IgD-negative memory B cell (primary cell): Measurements from ENCODE around the gene BMP10. TPM values are rescaled to one million over a fixed set of nuclear protein-coding genes. Genes with fewer than 3 reads are reported as not detected.
A peak's percentile ranks its signal among the peaks of the same experiment; 100 is the strongest.
"Not testable (repeated sequence)": the region's sequence is repeated elsewhere in the genome, so short reads cannot be mapped to it uniquely, and the experiment has no call there.

Experiments
- H3K27ac Mint-ChIP-seq, 3 donors: one replicate each; pipeline ENCODE4 v1.8.0; 2020 to 2022; ENCODE audit warnings: mild to moderate bottlenecking in 3 of 3, mixed read lengths in 3 of 3, moderate library complexity in 1 of 3
- H3K27me3 Mint-ChIP-seq: one replicate; pipeline ENCODE4 v1.8.0; 2021; ENCODE audit warnings: mixed read lengths
- H3K36me3 Mint-ChIP-seq: one replicate; pipeline ENCODE4 v1.8.0; 2020; ENCODE audit warnings: mild to moderate bottlenecking, mixed read lengths
- H3K4me1 Mint-ChIP-seq, 3 donors: one replicate each; pipeline ENCODE4 v1.8.0; 2020 to 2022; ENCODE audit warnings: mixed read lengths in 3 of 3, mild to moderate bottlenecking in 1 of 3
- H3K4me3 Mint-ChIP-seq, 4 donors: one replicate each; pipeline ENCODE4 v1.8.0; 2020 to 2022; ENCODE audit warnings: mild to moderate bottlenecking in 4 of 4, mixed read lengths in 4 of 4, moderate library complexity in 3 of 4
- H3K9me3 Mint-ChIP-seq, 3 donors: one replicate each; pipeline ENCODE4 v1.8.0; 2020 to 2021; ENCODE audit warnings: mixed read lengths in 3 of 3, mild to moderate bottlenecking in 1 of 3
- polyA plus RNA-seq: library from polyadenylated mRNA; unstranded; fragments of 300-500 nt; fragmentation: Illumina TruSeq; gene quantifications from one replicate; pipeline ENCODE4 v1.2.3, GENCODE V29; 2021

Gene BMP10
- polyA plus RNA-seq, 1 donor from 2014 or later: not detected

- Mint-ChIP-seq H3K4me3 (peak overlapping the region in 2 of 4 donors; percentile 2 to 39), H3K27me3 (no peaks in the 10 kb centered on the region), H3K9me3 (peaks cover 0 to 2% (median 0%) of the 10 kb centered on the region in 3 donors), H3K27ac (peak overlapping the region; percentile 36 to 97 (median 58)), H3K36me3 (no peaks in the 10 kb centered on the region), H3K4me1 (peaks cover 14 to 28% (median 27%) of the 10 kb centered on the region in 3 donors)
These were observed 36.2 kb upstream of the BMP10 start for GRCh38 chr2:68907232-68907919.

GRCh38 chr2:68906716-68907115 is 35.5 kb upstream of the BMP10 start:
- Mint-ChIP-seq H3K4me3 (no peak overlapping the region), H3K9me3 (peaks cover 0 to 3% (median 0%) of the 10 kb centered on the region in 3 donors), H3K27me3 (no peaks in the 10 kb centered on the region), H3K27ac (no peak overlapping the region), H3K4me1 (peaks cover 14 to 28% (median 27%) of the 10 kb centered on the region in 3 donors), H3K36me3 (no peaks in the 10 kb centered on the region)

- H3K36me3 Mint-ChIP-seq: no peaks in the 10 kb centered on the region
These were observed 33.9 kb upstream of the BMP10 start for GRCh38 chr2:68905116-68905515.

GRCh38 chr2:68901561-68901960 is 30.4 kb upstream of the BMP10 start:
- Mint-ChIP-seq H3K27me3 (peaks cover 2% of the 10 kb centered on the region), H3K36me3 (no peaks in the 10 kb centered on the region), H3K4me1 (peaks cover 0 to 2% (median 2%) of the 10 kb centered on the region in 3 donors), H3K27ac (no peak overlapping the region), H3K4me3 (no peak overlapping the region), H3K9me3 (peaks cover 0 to 3% (median 0%) of the 10 kb centered on the region in 3 donors)

More at GRCh38 chr2:68905116-68905515, 33.9 kb upstream of the BMP10 start:
- no peak overlapping the region for H3K4me3 Mint-ChIP-seq
- H3K27ac Mint-ChIP-seq: no peak overlapping the region
- H3K27me3 Mint-ChIP-seq: no peaks in the 10 kb centered on the region
- peaks cover 14 to 28% (median 27%) of the 10 kb centered on the region in 3 donors for H3K4me1 Mint-ChIP-seq
- peaks cover 0 to 3% (median 0%) of the 10 kb centered on the region in 3 donors for H3K9me3 Mint-ChIP-seq

GRCh38 chr2:68901199-68901514 is 30.0 kb upstream of the BMP10 start:
- H3K27ac Mint-ChIP-seq: no peak overlapping the region
- no peak overlapping the region for H3K4me3 Mint-ChIP-seq
- H3K4me1 Mint-ChIP-seq: peaks cover 0 to 2% (median 2%) of the 10 kb centered on the region in 3 donors
- peaks cover 2% of the 10 kb centered on the region for H3K27me3 Mint-ChIP-seq
- no peaks in the 10 kb centered on the region for H3K36me3 Mint-ChIP-seq
- peaks cover 0 to 3% (median 0%) of the 10 kb centered on the region in 3 donors for H3K9me3 Mint-ChIP-seq

GRCh38 chr2:68900496-68901198 is 29.4 kb upstream of the BMP10 start:
- peaks cover under 1% of the 10 kb centered on the region for H3K36me3 Mint-ChIP-seq
- H3K27ac Mint-ChIP-seq: no peak overlapping the region
- peaks cover 2% of the 10 kb centered on the region for H3K27me3 Mint-ChIP-seq
- peaks cover 0 to 3% (median 0%) of the 10 kb centered on the region in 3 donors for H3K9me3 Mint-ChIP-seq
- peaks cover 0 to 2% (median 2%) of the 10 kb centered on the region in 3 donors for H3K4me1 Mint-ChIP-seq
- H3K4me3 Mint-ChIP-seq: no peak overlapping the region

GRCh38 chr2:68895981-68896380 is 24.8 kb upstream of the BMP10 start:
- not testable (repeated sequence) for H3K27ac Mint-ChIP-seq, H3K27me3 Mint-ChIP-seq, H3K36me3 Mint-ChIP-seq, H3K9me3 Mint-ChIP-seq, H3K4me1 Mint-ChIP-seq, H3K4me3 Mint-ChIP-seq

- Mint-ChIP-seq H3K4me1 (peaks cover 0 to 1% (median 0%) of the 10 kb centered on the region in 3 donors), H3K4me3 (no peak overlapping the region), H3K27ac (no peak overlapping the region), H3K27me3 (peaks cover 1% of the 10 kb centered on the region), H3K36me3 (no peaks in the 10 kb centered on the region), H3K9me3 (peaks cover 0 to 3% (median 0%) of the 10 kb centered on the region in 3 donors)
These were observed 18.3 kb upstream of the BMP10 start for GRCh38 chr2:68889500-68889899.

GRCh38 chr2:68889021-68889420 is 17.8 kb upstream of the BMP10 start:
- Mint-ChIP-seq H3K9me3 (peaks cover 0 to 3% (median 0%) of the 10 kb centered on the region in 3 donors), H3K27ac (no peak overlapping the region), H3K36me3 (no peaks in the 10 kb centered on the region)

GRCh38 chr2:68888038-68888704 is 17.0 kb upstream of the BMP10 start:
- Mint-ChIP-seq H3K4me3 (no peak overlapping the region), H3K27ac (no peak overlapping the region), H3K4me1 (peaks cover 0 to under 1% (median 0%) of the 10 kb centered on the region in 3 donors), H3K36me3 (no peaks in the 10 kb centered on the region), H3K27me3 (no peaks in the 10 kb centered on the region), H3K9me3 (peaks cover 0 to 3% (median 0%) of the 10 kb centered on the region in 3 donors)

More at GRCh38 chr2:68889021-68889420, 17.8 kb upstream of the BMP10 start:
- H3K4me1 Mint-ChIP-seq: peaks cover 0 to 1% (median 0%) of the 10 kb centered on the region in 3 donors
- peaks cover 1% of the 10 kb centered on the region for H3K27me3 Mint-ChIP-seq
- no peak overlapping the region for H3K4me3 Mint-ChIP-seq

GRCh38 chr2:68885811-68886075 is 14.5 kb upstream of the BMP10 start:
- H3K27ac Mint-ChIP-seq: no peak overlapping the region
- no peaks in the 10 kb centered on the region for H3K27me3 Mint-ChIP-seq
- peaks cover 0 to 3% (median 0%) of the 10 kb centered on the region in 3 donors for H3K9me3 Mint-ChIP-seq
- peaks cover 3% of the 10 kb centered on the region for H3K36me3 Mint-ChIP-seq
- no peaks in the 10 kb centered on the region for H3K4me1 Mint-ChIP-seq
- no peak overlapping the region for H3K4me3 Mint-ChIP-seq

GRCh38 chr2:68885074-68885810 is 14.0 kb upstream of the BMP10 start:
- Mint-ChIP-seq H3K4me1 (no peaks in the 10 kb centered on the region), H3K4me3 (no peak overlapping the region), H3K36me3 (peaks cover 3% of the 10 kb centered on the region), H3K9me3 (peaks cover 0 to 1% (median 0%) of the 10 kb centered on the region in 3 donors), H3K27me3 (no peaks in the 10 kb centered on the region), H3K27ac (no peak overlapping the region)

GRCh38 chr2:68880213-68880612 is 9.0 kb upstream of the BMP10 start:
- Mint-ChIP-seq H3K27me3 (peaks cover 7% of the 10 kb centered on the region), H3K4me1 (no peaks in the 10 kb centered on the region)

GRCh38 chr2:68879296-68879695 is 8.1 kb upstream of the BMP10 start:
- H3K4me3 Mint-ChIP-seq: no peak overlapping the region
- H3K36me3 Mint-ChIP-seq: peaks cover 3% of the 10 kb centered on the region
- H3K27ac Mint-ChIP-seq: no peak overlapping the region
- H3K27me3 Mint-ChIP-seq: peaks cover 7% of the 10 kb centered on the region
- H3K4me1 Mint-ChIP-seq: no peaks in the 10 kb centered on the region
- H3K9me3 Mint-ChIP-seq: no peaks in the 10 kb centered on the region

More at GRCh38 chr2:68880213-68880612, 9.0 kb upstream of the BMP10 start:
- Mint-ChIP-seq H3K27ac (no peak overlapping the region), H3K4me3 (no peak overlapping the region), H3K9me3 (no peaks in the 10 kb centered on the region), H3K36me3 (peaks cover 3% of the 10 kb centered on the region)

GRCh38 chr2:68878753-68879152 is 7.6 kb upstream of the BMP10 start:
- Mint-ChIP-seq H3K27me3 (peaks cover 7% of the 10 kb centered on the region), H3K4me1 (no peaks in the 10 kb centered on the region), H3K36me3 (peaks cover 3% of the 10 kb centered on the region), H3K4me3 (no peak overlapping the region), H3K27ac (no peak overlapping the region), H3K9me3 (no peaks in the 10 kb centered on the region)
